SK-N-MC (cell line): ENCODE data around the gene BOLA3.

Experiments
- DNase-seq: peaks from one replicate; pipeline ENCODE4 v3.0.0-alpha.2; 2011; ENCODE audit warnings: low read depth, low spot score
- H3K27ac ChIP-seq: fragments of 200-600 bp; sonication (generic); 2 replicates; pipeline ENCODE4 v1.5.1; 2016; ENCODE audit warnings: mixed run types
- H3K36me3 ChIP-seq: fragments of 200-600 bp; sonication (generic); 2 replicates; pipeline ENCODE4 v1.6.1; 2017; ENCODE audit warnings: antibody characterized with exemption, low read length, mixed read lengths; ENCODE audit not compliant: insufficient read depth
- H3K4me3 ChIP-seq: fragments of 200-600 bp; sonication (generic); 2 replicates; pipeline ENCODE4 v1.5.1; 2016
- H3K9ac ChIP-seq: fragments of 200-600 bp; sonication (generic); 2 replicates; pipeline ENCODE4 v1.8.0; 2017; ENCODE audit warnings: mixed run types, mixed read lengths; ENCODE audit not compliant: insufficient read length
- H3K9me3 ChIP-seq: fragments of 200-600 bp; sonication (generic); 2 replicates; pipeline ENCODE4 v1.6.1; 2017; ENCODE audit warnings: low read depth, mild to moderate bottlenecking, antibody characterized with exemption, low read length, moderate library complexity, mixed read lengths
- EZH2 ChIP-seq: fragments of 200-600 bp; sonication (generic); IDR thresholded peaks from one replicate; pipeline ENCODE4 v1.6.1; 2017; ENCODE audit warnings: antibody characterized with exemption
- FOXP2 ChIP-seq: optimal IDR thresholded peaks from 2 replicates; pipeline ENCODE3; 2011; ENCODE audit warnings: mild to moderate bottlenecking, moderate library complexity; ENCODE audit not compliant: insufficient read depth; ENCODE audit errors: extremely low read length, control extremely low read depth
- POLR2AphosphoS5 ChIP-seq: IDR thresholded peaks from 2 replicates; pipeline ENCODE4 v1.6.1; 2012; ENCODE audit warnings: mild to moderate bottlenecking, low read depth, low read length, borderline replicate concordance

The BOLA3 gene

DNA sequence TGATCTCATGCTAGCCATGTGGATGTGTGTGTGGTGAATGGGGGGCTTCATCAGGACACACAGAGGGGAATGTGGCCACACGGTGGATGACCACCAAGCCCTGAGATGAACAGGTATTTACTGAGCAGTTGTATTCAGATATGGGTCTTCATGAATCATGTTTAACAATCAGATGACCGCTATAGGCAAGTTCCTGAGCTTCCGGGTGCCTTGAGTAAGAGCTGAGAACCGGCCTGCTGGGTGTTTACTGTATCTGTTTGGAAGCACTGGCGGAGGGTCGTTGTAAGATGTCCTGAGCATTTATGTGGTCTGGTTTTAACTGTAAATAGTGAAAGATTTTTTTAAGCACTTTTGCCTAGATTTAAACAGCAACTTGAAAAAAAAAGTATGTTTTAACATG is 43.9 kb downstream of the BOLA3 start:
- Histone ChIP-seq H3K4me3 (no peak overlapping the region), H3K9ac (no peak overlapping the region), H3K36me3 (peaks cover 43% of the 10 kb centered on the region; the same call in 1 of the 2 replicates), H3K27ac (no peak overlapping the region), H3K9me3 (no peaks in the 10 kb centered on the region)
- no peak for TF ChIP-seq FOXP2
- TF ChIP-seq EZH2, result no peak
- TF ChIP-seq POLR2AphosphoS5, result no peak
- no peak for DNase-seq

GRCh38 chr2:74102516-74102915 is 45.2 kb downstream of the BOLA3 start:
- Histone ChIP-seq H3K36me3 (peaks cover 45% of the 10 kb centered on the region; the same call in 1 of the 2 replicates), H3K27ac (no peak overlapping the region), H3K4me3 (no peak overlapping the region), H3K9me3 (no peaks in the 10 kb centered on the region), H3K9ac (no peak overlapping the region)
- TF ChIP-seq FOXP2, result no peak
- no peak for DNase-seq

DNA sequence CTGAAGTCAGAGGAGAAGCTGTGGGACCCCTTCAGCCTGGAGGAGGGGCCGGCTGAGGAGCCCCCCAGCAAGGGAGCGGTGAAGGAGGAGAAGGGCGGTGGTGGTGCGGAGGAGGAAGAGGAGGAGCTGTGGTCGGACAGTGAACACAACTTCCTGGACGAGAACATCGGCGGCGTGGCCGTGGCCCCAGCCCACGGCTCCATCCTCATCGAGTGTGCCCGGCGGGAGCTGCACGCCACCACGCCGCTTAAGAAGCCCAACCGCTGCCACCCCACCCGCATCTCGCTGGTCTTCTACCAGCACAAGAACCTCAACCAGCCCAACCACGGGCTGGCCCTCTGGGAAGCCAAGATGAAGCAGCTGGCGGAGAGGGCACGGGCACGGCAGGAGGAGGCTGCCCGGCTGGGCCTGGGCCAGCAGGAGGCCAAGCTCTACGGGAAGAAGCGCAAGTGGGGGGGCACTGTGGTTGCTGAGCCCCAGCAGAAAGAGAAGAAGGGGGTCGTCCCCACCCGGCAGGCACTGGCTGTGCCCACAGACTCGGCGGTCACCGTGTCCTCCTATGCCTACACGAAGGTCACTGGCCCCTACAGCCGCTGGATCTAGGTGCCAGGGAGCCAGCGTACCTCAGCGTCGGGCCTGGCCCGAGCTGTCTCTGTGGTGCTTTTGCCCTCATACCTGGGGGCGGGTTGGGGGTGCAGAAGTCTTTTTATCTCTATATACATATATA is 46.0 kb downstream of the BOLA3 start:
- DNase-seq, result no peak
- no peak overlapping the region for H3K27ac ChIP-seq
- peaks cover 45% of the 10 kb centered on the region; the same call in 1 of the 2 replicates for H3K36me3 ChIP-seq
- H3K9ac ChIP-seq, result no peak overlapping the region
- H3K9me3 ChIP-seq, result no peaks in the 10 kb centered on the region
- TF ChIP-seq EZH2 (no peak), FOXP2 (no peak), POLR2AphosphoS5 (no peak)
- no peak overlapping the region for H3K4me3 ChIP-seq

DNA sequence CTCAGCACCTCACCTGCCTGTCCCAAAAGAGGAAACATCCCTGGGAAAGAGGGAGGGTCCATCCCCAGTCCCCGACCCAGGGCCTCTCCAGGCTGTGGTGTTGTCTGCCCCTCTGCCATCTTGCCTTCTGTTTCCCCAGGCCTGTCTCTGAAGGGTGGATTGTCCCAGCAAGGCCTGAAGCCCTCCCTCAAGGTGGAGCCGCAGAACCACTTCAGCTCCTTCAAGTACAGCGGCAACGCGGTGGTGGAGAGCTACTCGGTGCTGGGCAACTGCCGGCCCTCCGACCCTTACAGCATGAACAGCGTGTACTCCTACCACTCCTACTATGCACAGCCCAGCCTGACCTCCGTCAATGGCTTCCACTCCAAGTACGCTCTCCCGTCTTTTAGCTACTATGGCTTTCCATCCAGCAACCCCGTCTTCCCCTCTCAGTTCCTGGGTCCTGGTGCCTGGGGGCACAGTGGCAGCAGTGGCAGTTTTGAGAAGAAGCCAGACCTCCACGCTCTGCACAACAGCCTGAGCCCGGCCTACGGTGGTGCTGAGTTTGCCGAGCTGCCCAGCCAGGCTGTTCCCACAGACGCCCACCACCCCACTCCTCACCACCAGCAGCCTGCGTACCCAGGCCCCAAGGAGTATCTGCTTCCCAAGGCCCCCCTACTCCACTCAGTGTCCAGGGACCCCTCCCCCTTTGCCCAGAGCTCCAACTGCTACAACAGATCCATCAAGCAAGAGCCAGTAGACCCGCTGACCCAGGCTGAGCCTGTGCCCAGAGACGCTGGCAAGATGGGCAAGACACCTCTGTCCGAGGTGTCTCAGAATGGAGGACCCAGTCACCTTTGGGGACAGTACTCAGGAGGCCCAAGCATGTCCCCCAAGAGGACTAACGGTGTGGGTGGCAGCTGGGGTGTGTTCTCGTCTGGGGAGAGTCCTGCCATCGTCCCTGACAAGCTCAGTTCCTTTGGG is 47.2 kb downstream of the BOLA3 start:
- H3K4me3 ChIP-seq, result no peak overlapping the region
- TF ChIP-seq EZH2 (no peak), POLR2AphosphoS5 (no peak), FOXP2 (no peak)
- no peak overlapping the region for H3K27ac ChIP-seq
- no peak for DNase-seq
- H3K9ac ChIP-seq, result no peak overlapping the region
- peaks cover 52% of the 10 kb centered on the region; the same call in 1 of the 2 replicates for H3K36me3 ChIP-seq
- no peaks in the 10 kb centered on the region for H3K9me3 ChIP-seq

- H3K36me3 ChIP-seq, result peaks cover 53% of the 10 kb centered on the region; the same call in 1 of the 2 replicates
- H3K4me3 ChIP-seq, result no peak overlapping the region
- no peak overlapping the region for H3K9ac ChIP-seq
- TF ChIP-seq POLR2AphosphoS5 (no peak), FOXP2 (no peak), EZH2 (no peak)
- H3K27ac ChIP-seq, result no peak overlapping the region
- no peaks in the 10 kb centered on the region for H3K9me3 ChIP-seq
- DNase-seq, result no peak
These were observed 47.9 kb downstream of the BOLA3 start for GRCh38 chr2:74099835-74100234.

DNA sequence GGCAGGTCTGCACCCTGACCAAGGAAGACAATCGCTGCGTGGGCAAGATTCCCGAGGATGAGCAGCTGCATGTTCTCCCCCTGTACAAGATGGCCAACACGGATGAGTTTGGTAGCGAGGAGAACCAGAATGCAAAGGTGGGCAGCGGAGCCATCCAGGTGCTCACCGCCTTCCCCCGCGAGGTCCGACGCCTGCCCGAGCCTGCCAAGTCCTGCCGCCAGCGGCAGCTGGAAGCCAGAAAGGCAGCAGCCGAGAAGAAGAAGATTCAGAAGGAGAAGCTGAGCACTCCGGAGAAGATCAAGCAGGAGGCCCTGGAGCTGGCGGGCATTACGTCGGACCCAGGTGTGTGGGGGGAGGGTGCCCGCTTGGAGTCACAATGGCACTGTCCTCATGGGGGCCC is 48.4 kb downstream of the BOLA3 start:
- Histone ChIP-seq H3K9me3 (no peaks in the 10 kb centered on the region), H3K9ac (no peak overlapping the region), H3K4me3 (no peak overlapping the region), H3K27ac (no peak overlapping the region), H3K36me3 (peaks cover 53% of the 10 kb centered on the region; the same call in 1 of the 2 replicates)
- TF ChIP-seq EZH2 (no peak), FOXP2 (no peak), POLR2AphosphoS5 (no peak)
- no peak for DNase-seq

DNA sequence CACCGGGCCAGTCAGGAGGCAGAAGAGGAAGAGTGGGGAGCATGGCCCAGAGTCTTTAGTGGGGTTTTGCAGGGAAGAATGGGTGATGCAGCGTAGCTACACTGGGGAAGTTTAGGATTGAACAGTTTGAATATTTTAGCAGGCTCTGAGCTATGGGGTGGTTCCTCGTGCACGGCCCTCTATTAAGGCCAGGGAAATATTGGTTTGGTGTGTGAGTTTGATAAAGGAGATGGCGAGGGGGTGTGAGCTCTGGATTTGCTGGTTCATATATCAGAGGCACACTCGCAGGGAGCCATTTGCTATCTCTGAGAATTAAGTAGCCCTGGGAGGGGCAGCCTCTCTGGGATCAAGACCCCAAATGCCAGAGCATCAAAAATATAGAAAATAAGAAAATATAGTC is 50.1 kb downstream of the BOLA3 start:
- DNase-seq, result no peak
- no peak overlapping the region for H3K4me3 ChIP-seq
- H3K9me3 ChIP-seq, result no peaks in the 10 kb centered on the region
- H3K36me3 ChIP-seq, result peaks cover 57% of the 10 kb centered on the region; the same call in 1 of the 2 replicates
- H3K9ac ChIP-seq, result no peak overlapping the region
- TF ChIP-seq EZH2 (no peak), FOXP2 (no peak), POLR2AphosphoS5 (no peak)
- H3K27ac ChIP-seq, result no peak overlapping the region

- Histone ChIP-seq H3K27ac (no peak overlapping the region), H3K36me3 (peaks cover 63% of the 10 kb centered on the region; the same call in 1 of the 2 replicates), H3K4me3 (no peak overlapping the region), H3K9ac (no peak overlapping the region), H3K9me3 (no peaks in the 10 kb centered on the region)
- DNase-seq, result no peak
- TF ChIP-seq FOXP2 (no peak), EZH2 (no peak)
These were observed 51.7 kb downstream of the BOLA3 start for GRCh38 chr2:74096052-74096451.
